Colon (tissue), 2 donors: Measurements from ENCODE around the gene FAM76A.
A peak's percentile ranks its signal among the peaks of the same experiment; 100 is the strongest.
"Not testable (repeated sequence)": the region's sequence is repeated elsewhere in the genome, so short reads cannot be mapped to it uniquely, and the experiment has no call there.

Experiments used
- FAIRE-seq: peaks from 2 replicates; lab custom pipeline; 2012; peaks lifted over from hg19 to GRCh38; lab: Jason Lieb, UNC
- donor health status: control.
- donor health status: control.

Gene FAM76A

GRCh38 chr1:27724961-27725373 is 794 bp upstream of the FAM76A start:
- no peak for FAIRE-seq

- FAIRE-seq: no peak
Observed at GRCh38 chr1:27726173-27727044, 648 bp downstream of the FAM76A start.

GRCh38 chr1:27727126-27727525 is 1.4 kb downstream of the FAM76A start:
- FAIRE-seq: no peak

- FAIRE-seq: no peak
Observed at GRCh38 chr1:27736252-27736651, 10.5 kb downstream of the FAM76A start.

GRCh38 chr1:27741121-27741520 is 15.4 kb downstream of the FAM76A start:
- no peak for FAIRE-seq

- FAIRE-seq: no peak
Observed at GRCh38 chr1:27744556-27744955, 18.8 kb downstream of the FAM76A start.

GRCh38 chr1:27745466-27745865 is 19.7 kb downstream of the FAM76A start:
- no peak for FAIRE-seq

GRCh38 chr1:27752360-27752759 is 26.6 kb downstream of the FAM76A start:
- FAIRE-seq: no peak

- no peak for FAIRE-seq
Observed at GRCh38 chr1:27755286-27755685, 29.5 kb downstream of the FAM76A start.

GRCh38 chr1:27755865-27756264 is 30.1 kb downstream of the FAM76A start:
- FAIRE-seq: no peak

- FAIRE-seq: no peak
Observed at GRCh38 chr1:27759236-27759635, 33.5 kb downstream of the FAM76A start.

GRCh38 chr1:27760426-27760825 is 34.7 kb downstream of the FAM76A start:
- FAIRE-seq: no peak

GRCh38 chr1:27762033-27762432 is 36.3 kb downstream of the FAM76A start:
- no peak for FAIRE-seq

- FAIRE-seq: no peak
Observed at GRCh38 chr1:27763358-27763757, 37.6 kb downstream of the FAM76A start.

- FAIRE-seq: no peak
Observed at GRCh38 chr1:27770293-27770830, 44.6 kb downstream of the FAM76A start.

- no peak for FAIRE-seq
Observed at GRCh38 chr1:27772036-27772931, 46.5 kb downstream of the FAM76A start.

- FAIRE-seq: peak; percentile 58
Observed at GRCh38 chr1:27772932-27773825, 47.4 kb downstream of the FAM76A start, which contains the start of gene STX12. Gene STX12, plus strand, starts transcription at chr1:27773219. Its CDS starts 89 bp downstream, at chr1:27773308.

GRCh38 chr1:27773826-27774445 is 48.2 kb downstream of the FAM76A start:
- no peak for FAIRE-seq

- no peak for FAIRE-seq
Observed at GRCh38 chr1:27774654-27775053, 48.9 kb downstream of the FAM76A start.

- not testable (repeated sequence) for FAIRE-seq
Observed at GRCh38 chr1:27775336-27775735, 49.6 kb downstream of the FAM76A start.

- not testable (repeated sequence) for FAIRE-seq
Observed at GRCh38 chr1:27776276-27776675, 50.5 kb downstream of the FAM76A start.
